NCI-H748 (cell line): ENCODE data around the gene MYD88.

Experiments
- DNase-seq: peaks from one replicate; lab custom pipeline; 2025; ENCODE audit not compliant: unreplicated experiment; lab: John Stamatoyannopoulos, UW

Gene MYD88

GRCh38 chr3:38138349-38139190, at the start of gene MYD88:
Gene MYD88, plus strand, starts transcription at chr3:38138661. Its CDS starts 40 bp downstream, at chr3:38138701.
- peak; percentile 65 for DNase-seq

GRCh38 chr3:38089163-38089562, 49.3 kb upstream of the MYD88 start:
- DNase-seq, result no peak

- DNase-seq, result no peak
These were observed 48.0 kb upstream of the MYD88 start for GRCh38 chr3:38090453-38090852.

- DNase-seq, result no peak
These were observed 43.5 kb upstream of the MYD88 start for GRCh38 chr3:38094999-38095398.

GRCh38 chr3:38095669-38096483, 42.6 kb upstream of the MYD88 start:
- no peak for DNase-seq

GRCh38 chr3:38097446-38098375, 40.8 kb upstream of the MYD88 start:
- no peak for DNase-seq

- DNase-seq, result no peak
These were observed 40.1 kb upstream of the MYD88 start for GRCh38 chr3:38098376-38098723.

GRCh38 chr3:38099518-38099917, 38.9 kb upstream of the MYD88 start:
- no peak for DNase-seq

GRCh38 chr3:38100498-38100897, 38.0 kb upstream of the MYD88 start:
- DNase-seq, result no peak

- DNase-seq, result no peak
These were observed 36.5 kb upstream of the MYD88 start for GRCh38 chr3:38101811-38102443.

GRCh38 chr3:38102444-38102814, 36.0 kb upstream of the MYD88 start:
- DNase-seq, result no peak

- no peak for DNase-seq
These were observed 32.9 kb upstream of the MYD88 start for GRCh38 chr3:38105525-38105924.

- DNase-seq, result no peak
These were observed 30.4 kb upstream of the MYD88 start for GRCh38 chr3:38107911-38108648.

- no peak for DNase-seq
These were observed 29.5 kb upstream of the MYD88 start for GRCh38 chr3:38108649-38109579.

GRCh38 chr3:38109580-38110313, 28.7 kb upstream of the MYD88 start:
- no peak for DNase-seq

GRCh38 chr3:38110314-38111050, 28.0 kb upstream of the MYD88 start:
- no peak for DNase-seq

- DNase-seq, result no peak
These were observed 27.3 kb upstream of the MYD88 start for GRCh38 chr3:38111201-38111600.
